WI38 (cell line): ENCODE results near the gene ZSWIM3.
A peak's percentile ranks its signal among the peaks of the same experiment; 100 is the strongest.

Experiments used
- H3K4me3 ChIP-seq: 2 replicates; pipeline ENCODE4 v1.5.1; 2011; ENCODE audit warnings: low read depth, mild to moderate bottlenecking, control low read depth, low read length
- CTCF ChIP-seq: IDR thresholded peaks from 2 replicates; pipeline ENCODE4 v1.5.1; 2012; ENCODE audit warnings: low read depth, mild to moderate bottlenecking, control low read depth, low read length

Gene ZSWIM3

GRCh38 chr20:45908084-45908483, 50.7 kb downstream of the ZSWIM3 start:
- no peak overlapping the region for H3K4me3 ChIP-seq
- TF ChIP-seq CTCF, result no peak

- TF ChIP-seq CTCF, result no peak
- no peak overlapping the region for H3K4me3 ChIP-seq
These were observed 52.0 kb downstream of the ZSWIM3 start for GRCh38 chr20:45909336-45909808.

- H3K4me3 ChIP-seq, result no peak overlapping the region
- no peak for TF ChIP-seq CTCF
These were observed 52.6 kb downstream of the ZSWIM3 start for GRCh38 chr20:45909817-45910669.

- H3K4me3 ChIP-seq, result peak overlapping the region; percentile 49
- TF ChIP-seq CTCF, result no peak
These were observed 53.5 kb downstream of the ZSWIM3 start for GRCh38 chr20:45910670-45911485.

GRCh38 chr20:45911486-45912343, 54.3 kb downstream of the ZSWIM3 start, which contains the start of gene PLTP:
Gene PLTP (minus strand): TSS chr20:45912155. CDS start chr20:45911452, 703 bp downstream.
- peak within 1 kb of the TSS; percentile 49 for H3K4me3 ChIP-seq
- no peak for TF ChIP-seq CTCF

GRCh38 chr20:45912344-45912682, 54.9 kb downstream of the ZSWIM3 start:
- H3K4me3 ChIP-seq, result peak overlapping the region; percentile 49
- TF ChIP-seq CTCF, result no peak
